Measurements from ENCODE around the gene PTPRN2.

GRCh38 chr7:157559596-157560257, 1027.9 kb downstream of the PTPRN2 start:
- TF ChIP-seq, protein P1, sequence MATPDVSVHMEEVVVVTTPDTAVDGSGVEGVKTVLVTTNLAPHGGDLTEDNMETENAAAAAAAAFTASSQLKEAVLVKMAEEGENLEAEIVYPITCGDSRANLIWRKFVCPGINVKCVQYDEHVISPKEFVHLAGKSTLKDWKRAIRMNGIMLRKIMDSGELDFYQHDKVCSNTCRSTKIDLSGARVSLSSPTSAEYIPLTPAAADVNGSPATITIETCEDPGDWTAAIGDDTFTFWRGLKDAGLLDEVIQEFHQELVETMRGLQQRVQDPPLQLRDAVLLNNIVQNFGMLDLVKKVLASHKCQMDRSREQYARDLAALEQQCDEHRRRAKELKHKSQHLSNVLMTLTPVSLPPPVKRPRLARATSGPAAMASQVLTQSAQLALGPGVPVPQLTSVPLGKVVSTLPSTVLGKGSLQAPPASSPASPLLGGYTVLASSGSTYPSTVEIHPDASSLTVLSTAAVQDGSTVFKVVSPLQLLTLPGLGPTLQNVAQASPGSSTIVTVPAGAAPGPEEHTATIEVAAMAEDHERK (CRISPR knock-in tag; IDR thresholded peaks at IDR 0.05; ENCODE audit: low read depth): no peak
- TF ChIP-seq ZNF318 (CRISPR knock-in tag; IDR thresholded peaks at IDR 0.05) (no peak), FOXM1 (CRISPR knock-in tag; IDR thresholded peaks at IDR 0.05) (no peak), ZNF431 (CRISPR knock-in tag; IDR thresholded peaks at IDR 0.05; ENCODE audit: borderline replicate concordance, low read depth) (no peak), FOSL1 (CRISPR knock-in tag; IDR thresholded peaks at IDR 0.05; ENCODE audit: borderline replicate concordance) (no peak)
